ENCODE results near the gene GPAT2. TPM values are rescaled to one million over a fixed set of nuclear protein-coding genes. Genes with fewer than 3 reads are reported as not detected.
"Not testable (repeated sequence)": the region's sequence is repeated elsewhere in the genome, so short reads cannot be mapped to it uniquely, and the experiment has no call there.

Gene GPAT2
- total and polyA plus RNA-seq, 2 of the 4 experiments (the other 2 are of a cell fraction), result 0.36 to 0.53 TPM

- CTCF ChIA-PET; H4K20me1 ChIP-seq (ENCODE audit: insufficient read depth, low read length); H4K91ac ChIP-seq (ENCODE audit: insufficient read depth, low read depth, low read length); H3K4me3 ChIP-seq (ENCODE audit: insufficient read depth, low read depth, low read length); H3K18ac ChIP-seq (ENCODE audit: low read depth, low read length); H3K27me3 ChIP-seq (ENCODE audit: control insufficient read depth, insufficient read depth, low read length); H3K23ac ChIP-seq (ENCODE audit: low read depth, low read length); H2AK5ac ChIP-seq (ENCODE audit: low read depth, low read length); H3K9me3 ChIP-seq (ENCODE audit: control insufficient read depth, insufficient read depth, low read length); H4K8ac ChIP-seq (ENCODE audit: low read depth in 2 of 2, low read length in 2 of 2); H2BK20ac ChIP-seq (ENCODE audit: low read depth, low read length); H3K9me1 ChIP-seq (ENCODE audit: insufficient read depth, low read length); DNase-seq; H2BK120ac ChIP-seq (ENCODE audit: low read depth, low read length); H3K4ac ChIP-seq (ENCODE audit: low read depth, low read length); H3K56ac ChIP-seq (ENCODE audit: extremely low read depth, insufficient read depth, low read length); H2AFZ ChIP-seq (replicated peaks; ENCODE audit: low read length, poor library complexity); POLR2A ChIA-PET (ENCODE audit: unreplicated experiment); H3K27ac ChIP-seq (ENCODE audit: insufficient read depth, low read length); H3K9ac ChIP-seq (ENCODE audit: low read depth, low read length); H3K79me1 ChIP-seq (ENCODE audit: low read depth in 1 of 2, low read length in 2 of 2); ATAC-seq (ENCODE audit: low read depth); BruUV-seq (replicated peaks); H4K5ac ChIP-seq (ENCODE audit: low read depth, low read length); intact Hi-C loops (cut with micrococcal nuclease); H3K36me3 ChIP-seq (ENCODE audit: control insufficient read depth, insufficient read depth, low read length); H2BK5ac ChIP-seq (ENCODE audit: low read depth, low read length, poor library complexity, severe bottlenecking); H2AK9ac ChIP-seq (replicated peaks; ENCODE audit: low read depth, low read length, poor library complexity); dilution Hi-C loops (cut with HindIII; ENCODE audit: low sequenced_read_pairs, unreplicated experiment); H2BK15ac ChIP-seq (ENCODE audit: low read depth, low read length); H3K14ac ChIP-seq (replicated peaks; ENCODE audit: low read depth, low read length); H3K4me1 ChIP-seq (ENCODE audit: control insufficient read depth, insufficient read depth, low read length); H3K4me2 ChIP-seq (ENCODE audit: low read depth, low read length): not testable (repeated sequence)
- TF ChIP-seq CTCF (conservative IDR thresholded peaks at IDR 0.05; ENCODE audit: low read depth, low read length), result 0 out of 2 replicates have a peak, but pooled peaks have one; percentile 1
- 50% methylated on average over 1 of the region's 1 CpG; no CpG with 5 or more reads in 1 of the 2 experiments for WGBS, 2 experiments (ENCODE audit: extremely low coverage in 2 of 2, insufficient read length in 1 of 2)
- in situ Hi-C loops (cut with MboI; ENCODE audit: low sequenced_read_pairs), result loop anchor here (25.0 kb wide), 4 partner anchors 99 to 499 kb away; partner anchors contain the start of genes ADRA2B, CIAO1, NEURL3 and TMEM127
These were observed 21.9 kb downstream of the GPAT2 start for GRCh38 chr2:96012792-96013264.

GRCh38 chr2:96012086-96012791, 22.5 kb downstream of the GPAT2 start:
- H3K23ac ChIP-seq (ENCODE audit: low read depth, low read length); dilution Hi-C loops (cut with HindIII; ENCODE audit: low sequenced_read_pairs, unreplicated experiment); H2AK5ac ChIP-seq (ENCODE audit: low read depth, low read length); H3K18ac ChIP-seq (ENCODE audit: low read depth, low read length); H3K4me1 ChIP-seq (ENCODE audit: control insufficient read depth, insufficient read depth, low read length); H3K9me3 ChIP-seq (ENCODE audit: control insufficient read depth, insufficient read depth, low read length); H4K91ac ChIP-seq (ENCODE audit: insufficient read depth, low read depth, low read length); H3K27ac ChIP-seq (ENCODE audit: insufficient read depth, low read length); H4K20me1 ChIP-seq (ENCODE audit: insufficient read depth, low read length); H2AFZ ChIP-seq (replicated peaks; ENCODE audit: low read length, poor library complexity); CTCF ChIA-PET; H3K36me3 ChIP-seq (ENCODE audit: control insufficient read depth, insufficient read depth, low read length); H3K14ac ChIP-seq (replicated peaks; ENCODE audit: low read depth, low read length); H4K5ac ChIP-seq (ENCODE audit: low read depth, low read length); H3K9ac ChIP-seq (ENCODE audit: low read depth, low read length); ATAC-seq (ENCODE audit: low read depth); H2BK5ac ChIP-seq (ENCODE audit: low read depth, low read length, poor library complexity, severe bottlenecking); H2BK15ac ChIP-seq (ENCODE audit: low read depth, low read length); POLR2A ChIA-PET (ENCODE audit: unreplicated experiment); BruUV-seq (replicated peaks); H2AK9ac ChIP-seq (replicated peaks; ENCODE audit: low read depth, low read length, poor library complexity); H3K4ac ChIP-seq (ENCODE audit: low read depth, low read length); intact Hi-C loops (cut with micrococcal nuclease); H3K4me3 ChIP-seq (ENCODE audit: insufficient read depth, low read depth, low read length); H2BK120ac ChIP-seq (ENCODE audit: low read depth, low read length); H2BK20ac ChIP-seq (ENCODE audit: low read depth, low read length); H4K8ac ChIP-seq (ENCODE audit: low read depth in 2 of 2, low read length in 2 of 2); H3K79me1 ChIP-seq (ENCODE audit: low read depth in 1 of 2, low read length in 2 of 2); H3K4me2 ChIP-seq (ENCODE audit: low read depth, low read length); H3K9me1 ChIP-seq (ENCODE audit: insufficient read depth, low read length); H3K27me3 ChIP-seq (ENCODE audit: control insufficient read depth, insufficient read depth, low read length); H3K56ac ChIP-seq (ENCODE audit: extremely low read depth, insufficient read depth, low read length); DNase-seq: not testable (repeated sequence)
- in situ Hi-C loops (cut with MboI; ENCODE audit: low sequenced_read_pairs), result loop anchor here (25.0 kb wide), 4 partner anchors 100 to 500 kb away; partner anchors contain the start of genes ADRA2B, CIAO1, NEURL3 and TMEM127
- whole genome bisulfite sequencing, 2 experiments (ENCODE audit: extremely low coverage in 2 of 2, insufficient read length in 1 of 2), result 76% methylated on average over 3 of the region's 8 CpGs; no CpG with 5 or more reads in 1 of the 2 experiments

All from IMR-90 (cell line).